Progenitor cell of endocrine pancreas (in vitro differentiated cells): ENCODE results near the gene BTK. TPM values are rescaled to one million over a fixed set of nuclear protein-coding genes. Genes with fewer than 3 reads are reported as not detected.

Source experiments
- DNase-seq: peaks from one replicate; pipeline ENCODE4 v3.0.0; 2021; ENCODE audit warnings: low spot score; ENCODE audit not compliant: unreplicated experiment
- H3K27ac Mint-ChIP-seq: 2 replicates; pipeline ENCODE4 v1.8.0; 2021; ENCODE audit warnings: mild to moderate bottlenecking, moderate library complexity, mixed read lengths
- H3K27me3 Mint-ChIP-seq: 2 replicates; pipeline ENCODE4 v1.8.0; 2021; ENCODE audit warnings: mixed read lengths
- H3K36me3 Mint-ChIP-seq: 2 replicates; pipeline ENCODE4 v1.8.0; 2022; ENCODE audit warnings: mixed read lengths; ENCODE audit not compliant: insufficient read depth
- H3K4me1 Mint-ChIP-seq: 2 replicates; pipeline ENCODE4 v1.8.0; 2021; ENCODE audit warnings: low read depth, mixed read lengths
- H3K4me3 Mint-ChIP-seq: 2 replicates; pipeline ENCODE4 v1.8.0; 2021; ENCODE audit warnings: low read depth, mild to moderate bottlenecking, moderate library complexity, mixed read lengths
- H3K9me3 Mint-ChIP-seq: 2 replicates; pipeline ENCODE4 v1.8.0; 2021; ENCODE audit warnings: low read depth, mixed read lengths
- CTCF ChIP-seq: fragments of 200-600 bp; sonication (generic); IDR thresholded peaks from one replicate; pipeline ENCODE4 v1.5.0; 2021; ENCODE audit warnings: antibody characterized with exemption, mild to moderate bottlenecking; ENCODE audit not compliant: unreplicated experiment
- total RNA-seq: library from RNA; stranded (reverse); gene quantifications from 2 replicates; pipeline ENCODE4 v1.2.1, GENCODE V29; 2021

The BTK gene
- total RNA-seq, 1 donor from 2014 or later = not detected

- peaks cover 7% of the 10 kb centered on the region for H3K36me3 Mint-ChIP-seq
- H3K27me3 Mint-ChIP-seq = no peaks in the 10 kb centered on the region
- H3K4me3 Mint-ChIP-seq = peak overlapping the region; percentile 86
- peak overlapping the region; percentile 100 for H3K27ac Mint-ChIP-seq
- H3K4me1 Mint-ChIP-seq = peaks cover 28% of the 10 kb centered on the region
- peak; percentile 25 for DNase-seq
- H3K9me3 Mint-ChIP-seq = peaks cover 25% of the 10 kb centered on the region
- TF ChIP-seq CTCF = no peak
These were observed 32.2 kb upstream of the BTK start for GRCh38 chrX:101417981-101418841.

- Mint-ChIP-seq H3K27ac (peak overlapping the region; percentile 100), H3K36me3 (peaks cover 15% of the 10 kb centered on the region), H3K9me3 (peaks cover 34% of the 10 kb centered on the region), H3K27me3 (no peaks in the 10 kb centered on the region), H3K4me3 (peak overlapping the region; percentile 86), H3K4me1 (peaks cover 27% of the 10 kb centered on the region)
- TF ChIP-seq CTCF = no peak
- no peak for DNase-seq
These were observed 31.2 kb upstream of the BTK start for GRCh38 chrX:101417190-101417589.

- H3K4me3 Mint-ChIP-seq = peak overlapping the region; percentile 29
- no peak for DNase-seq
- peaks cover 34% of the 10 kb centered on the region for H3K9me3 Mint-ChIP-seq
- peak overlapping the region; percentile 100 for H3K27ac Mint-ChIP-seq
- H3K4me1 Mint-ChIP-seq = peaks cover 26% of the 10 kb centered on the region
- peaks cover 16% of the 10 kb centered on the region for H3K36me3 Mint-ChIP-seq
- no peak for TF ChIP-seq CTCF
- H3K27me3 Mint-ChIP-seq = no peaks in the 10 kb centered on the region
These were observed 30.7 kb upstream of the BTK start for GRCh38 chrX:101416691-101417090.

GRCh38 chrX:101415180-101416145 is 29.5 kb upstream of the BTK start:
- H3K4me1 Mint-ChIP-seq = peaks cover 29% of the 10 kb centered on the region
- no peak overlapping the region for H3K4me3 Mint-ChIP-seq
- DNase-seq = no peak
- H3K9me3 Mint-ChIP-seq = peaks cover 27% of the 10 kb centered on the region
- H3K36me3 Mint-ChIP-seq = peaks cover 10% of the 10 kb centered on the region
- peak overlapping the region; percentile 88 for H3K27ac Mint-ChIP-seq
- TF ChIP-seq CTCF = peak; percentile 67
- no peaks in the 10 kb centered on the region for H3K27me3 Mint-ChIP-seq

- TF ChIP-seq CTCF = no peak
- Mint-ChIP-seq H3K36me3 (peaks cover 8% of the 10 kb centered on the region), H3K9me3 (peaks cover 15% of the 10 kb centered on the region), H3K4me1 (peaks cover 17% of the 10 kb centered on the region), H3K4me3 (no peak overlapping the region), H3K27ac (no peak overlapping the region), H3K27me3 (no peaks in the 10 kb centered on the region)
- DNase-seq = no peak
These were observed 26.0 kb upstream of the BTK start for GRCh38 chrX:101411984-101412383.
